Ascending aorta (tissue), 2 donors: Measurements from ENCODE around the gene ALPI. TPM values are rescaled to one million over a fixed set of nuclear protein-coding genes. Genes with fewer than 3 reads are reported as not detected.
"Not testable (repeated sequence)": the region's sequence is repeated elsewhere in the genome, so short reads cannot be mapped to it uniquely, and the experiment has no call there.

Experiments used
- DNase-seq, 2 donors: peaks; one replicate each; pipeline ENCODE4 v3.0.0-alpha.2; 2019; ENCODE audit warnings: low spot score in 2 of 2
- H3K27ac ChIP-seq, 2 donors: fragments of 200-600 bp; sonication (generic); one replicate each; pipeline ENCODE4 v1.5.1; 2016 to 2017; ENCODE audit warnings: mild to moderate bottlenecking in 1 of 2
- H3K27me3 ChIP-seq: fragments of 200-600 bp; sonication (generic); one replicate; pipeline ENCODE4 v1.5.1; 2017
- H3K36me3 ChIP-seq, 2 donors: fragments of 200-600 bp; sonication (generic); one replicate each; pipeline ENCODE4 v1.5.1; 2016
- H3K4me1 ChIP-seq, 2 donors: fragments of 200-600 bp; sonication (generic); one replicate each; pipeline ENCODE4 v1.5.1; 2016 to 2017; ENCODE audit warnings: mild to moderate bottlenecking in 1 of 2
- H3K4me3 ChIP-seq, 2 donors: fragments of 200-600 bp; sonication (generic); one replicate each; pipeline ENCODE4 v1.5.1; 2016 to 2017; ENCODE audit warnings: mild to moderate bottlenecking in 1 of 2
- H3K9me3 ChIP-seq, 2 donors: fragments of 200-600 bp; sonication (generic); one replicate each; pipeline ENCODE4 v1.5.1; 2016
- intact Hi-C: fragments of 100-400 bp; cut with DNase I; formaldehyde crosslinking; loops from one replicate; pipeline ENCODE4 v1.15.1; 2023
- total RNA-seq: library from RNA; depleted of rRNA; stranded (reverse); fragments of >200 nt; gene quantifications from one replicate; pipeline ENCODE4 v1.1.0, GENCODE V29; 2016
- TF ChIP-seq, protein P1 (sequence below), 3 experiments: fragments of 200-600 bp in 2 of 3; fragments of 450-650 bp in 1 of 3; sonication (generic) in 2 of 3; IDR thresholded peaks; one replicate each; pipeline ENCODE4 v1.5.1; 2016 to 2019; ENCODE audit warnings: antibody characterized with exemption in 3 of 3, mild to moderate bottlenecking in 1 of 3, moderate library complexity in 1 of 3

Gene ALPI
- total RNA-seq, 1 donor from 2014 or later = not detected

DNA sequence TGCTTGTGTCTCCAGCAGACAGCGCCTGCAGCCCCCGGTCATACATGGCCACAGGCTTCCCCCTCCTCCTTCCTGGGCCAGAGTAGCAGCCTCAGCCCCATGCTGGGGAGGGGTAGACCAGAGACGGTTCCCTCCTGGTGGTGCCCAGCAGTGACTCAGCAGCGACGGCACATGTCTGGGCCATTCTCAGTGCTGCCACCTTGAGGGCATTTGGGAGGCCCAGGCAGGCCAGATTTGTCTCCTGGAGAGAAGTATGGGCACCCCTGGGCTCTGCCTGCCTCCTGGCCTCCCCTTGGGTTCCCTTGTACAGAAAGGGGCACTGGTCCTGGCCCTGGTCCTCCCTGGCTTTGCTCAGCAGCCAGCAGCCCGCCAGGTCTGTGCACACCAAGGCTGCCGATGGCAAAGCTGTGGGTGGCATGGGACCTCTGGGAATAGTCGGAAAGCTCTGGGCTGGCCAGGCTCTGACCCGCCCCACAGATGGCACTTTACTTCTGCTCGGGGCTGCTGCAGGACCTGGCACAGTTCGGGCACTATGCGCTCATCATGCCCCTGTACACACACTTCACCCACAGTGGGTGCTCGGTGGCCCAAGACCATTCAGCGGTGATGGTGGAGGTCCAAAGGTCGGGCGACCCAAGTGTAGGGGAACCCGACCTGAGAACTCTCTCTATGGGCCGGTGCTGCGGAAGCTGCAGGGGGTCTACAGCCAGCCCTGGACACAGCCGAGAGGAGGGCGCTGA lies 11.4 kb upstream of the ALPI start:
- H3K36me3 ChIP-seq = no peaks in the 10 kb centered on the region
- intact Hi-C loops = loop anchor here (5.0 kb wide), 1 partner anchor 537 kb away; no protein-coding TSS in a partner anchor
- H3K4me1 ChIP-seq = no peaks in the 10 kb centered on the region
- H3K4me3 ChIP-seq = no peak overlapping the region
- no peaks in the 10 kb centered on the region for H3K27me3 ChIP-seq
- H3K9me3 ChIP-seq = no peaks in the 10 kb centered on the region
- TF ChIP-seq, protein P1, sequence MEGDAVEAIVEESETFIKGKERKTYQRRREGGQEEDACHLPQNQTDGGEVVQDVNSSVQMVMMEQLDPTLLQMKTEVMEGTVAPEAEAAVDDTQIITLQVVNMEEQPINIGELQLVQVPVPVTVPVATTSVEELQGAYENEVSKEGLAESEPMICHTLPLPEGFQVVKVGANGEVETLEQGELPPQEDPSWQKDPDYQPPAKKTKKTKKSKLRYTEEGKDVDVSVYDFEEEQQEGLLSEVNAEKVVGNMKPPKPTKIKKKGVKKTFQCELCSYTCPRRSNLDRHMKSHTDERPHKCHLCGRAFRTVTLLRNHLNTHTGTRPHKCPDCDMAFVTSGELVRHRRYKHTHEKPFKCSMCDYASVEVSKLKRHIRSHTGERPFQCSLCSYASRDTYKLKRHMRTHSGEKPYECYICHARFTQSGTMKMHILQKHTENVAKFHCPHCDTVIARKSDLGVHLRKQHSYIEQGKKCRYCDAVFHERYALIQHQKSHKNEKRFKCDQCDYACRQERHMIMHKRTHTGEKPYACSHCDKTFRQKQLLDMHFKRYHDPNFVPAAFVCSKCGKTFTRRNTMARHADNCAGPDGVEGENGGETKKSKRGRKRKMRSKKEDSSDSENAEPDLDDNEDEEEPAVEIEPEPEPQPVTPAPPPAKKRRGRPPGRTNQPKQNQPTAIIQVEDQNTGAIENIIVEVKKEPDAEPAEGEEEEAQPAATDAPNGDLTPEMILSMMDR (IDR thresholded peaks at IDR 0.05) = peak in 1 of 3 experiments; percentile 35
- peak in 1 of 2 donors; percentile 58 for DNase-seq
- H3K27ac ChIP-seq = no peak overlapping the region

DNA sequence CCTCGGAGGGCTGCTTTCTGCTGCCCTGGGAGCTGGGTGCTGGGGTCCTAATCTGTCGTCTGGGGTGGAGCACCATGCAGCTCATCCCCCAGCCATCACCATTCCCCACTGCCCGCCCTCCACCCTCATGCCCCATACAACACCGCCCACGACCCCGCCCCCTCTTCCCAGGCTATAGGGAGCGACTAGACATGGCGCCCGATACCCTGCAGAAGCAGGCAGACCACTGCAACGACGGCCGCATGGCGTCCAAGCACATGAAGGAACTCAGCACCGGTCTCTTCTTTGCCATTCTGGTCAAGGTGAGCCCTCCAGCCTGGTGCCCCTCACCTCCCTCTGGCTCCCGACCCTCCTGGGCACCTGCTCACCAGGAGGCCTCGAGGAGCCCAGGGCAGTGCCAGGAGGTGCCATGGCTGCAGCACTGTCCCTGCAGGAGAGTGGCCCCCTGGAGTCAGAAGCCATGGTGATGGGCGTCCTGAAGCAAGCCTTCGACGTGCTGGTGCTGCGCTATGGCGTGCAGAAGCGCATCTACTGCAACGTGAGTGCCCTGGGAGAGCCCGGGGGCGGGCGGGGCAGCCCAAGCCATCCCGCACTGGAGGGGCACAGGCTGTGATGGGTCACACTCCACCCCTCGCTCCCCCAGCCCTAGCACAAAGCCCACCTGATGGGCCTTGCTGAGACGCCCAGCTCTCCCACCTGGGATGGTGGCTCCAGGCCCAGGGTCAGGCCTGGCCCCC lies 10.6 kb upstream of the ALPI start:
- H3K27me3 ChIP-seq, H3K4me1 ChIP-seq, H3K27ac ChIP-seq, H3K9me3 ChIP-seq, intact Hi-C loops, H3K36me3 ChIP-seq, H3K4me3 ChIP-seq: not testable (repeated sequence)
- peak in 1 of 2 donors; percentile 50 for DNase-seq

DNA sequence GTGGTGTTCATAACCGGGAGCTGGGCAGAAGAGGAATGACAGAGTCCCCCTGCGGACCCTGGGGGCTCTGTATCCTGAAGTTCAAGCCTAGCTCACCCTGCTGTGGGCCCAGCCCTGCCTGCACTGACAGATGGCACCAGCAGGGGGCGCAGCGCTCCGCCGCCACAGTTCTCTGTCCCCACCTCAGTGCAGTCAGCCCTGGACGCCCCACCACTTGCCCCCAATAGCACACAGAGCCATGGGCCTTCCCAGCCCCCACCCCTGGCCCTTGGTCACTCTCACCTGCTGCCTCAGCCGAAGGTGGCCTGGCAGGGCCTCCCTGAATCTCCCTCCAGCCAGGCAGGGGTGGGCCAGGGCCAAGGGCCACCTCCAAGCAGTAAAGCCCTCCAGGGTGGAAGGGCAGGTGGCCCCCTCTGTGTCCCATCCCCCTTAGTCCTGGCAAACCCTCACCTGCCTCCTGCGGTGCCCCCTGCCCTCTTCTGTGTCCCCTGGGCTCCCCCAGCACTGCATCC lies 9.6 kb upstream of the ALPI start:
- H3K27me3 ChIP-seq, H3K27ac ChIP-seq, H3K36me3 ChIP-seq, H3K9me3 ChIP-seq, H3K4me3 ChIP-seq, intact Hi-C loops, H3K4me1 ChIP-seq: not testable (repeated sequence)
- peak in 1 of 2 donors; percentile 54 for DNase-seq

DNA sequence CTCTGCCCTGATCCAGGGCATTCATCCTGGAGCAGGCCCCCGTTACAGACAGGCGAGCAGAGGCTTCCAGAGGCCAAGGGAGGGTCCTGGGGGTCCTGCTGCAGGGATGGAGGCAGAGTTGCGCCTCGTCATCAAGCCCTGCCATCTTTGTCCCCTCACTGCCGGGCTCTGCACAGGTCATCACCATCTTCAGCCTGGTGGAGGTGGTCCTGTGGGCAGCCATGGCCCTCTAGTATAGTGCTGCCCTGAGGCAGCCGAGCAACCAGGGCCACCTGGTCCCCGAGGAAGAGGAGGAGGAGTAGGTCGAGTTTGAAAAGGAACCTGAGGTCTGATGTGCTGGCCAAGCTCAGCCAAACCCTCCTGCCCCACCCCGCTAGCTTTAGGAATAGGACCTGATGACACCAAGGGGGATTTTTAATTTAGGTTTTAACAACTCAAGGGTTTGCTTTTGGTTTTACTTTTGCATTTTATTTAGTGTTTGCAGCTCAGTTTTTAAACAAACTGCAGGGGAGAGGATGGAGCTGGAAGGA lies 8.8 kb upstream of the ALPI start:
- H3K27ac ChIP-seq = no peak overlapping the region
- no peaks in the 10 kb centered on the region for H3K4me1 ChIP-seq
- intact Hi-C loops = no loop called here
- H3K9me3 ChIP-seq = no peaks in the 10 kb centered on the region
- no peak for DNase-seq
- no peaks in the 10 kb centered on the region for H3K36me3 ChIP-seq
- TF ChIP-seq, protein P1 (IDR thresholded peaks at IDR 0.05) = no peak
- no peak overlapping the region for H3K4me3 ChIP-seq
- H3K27me3 ChIP-seq = no peaks in the 10 kb centered on the region

DNA sequence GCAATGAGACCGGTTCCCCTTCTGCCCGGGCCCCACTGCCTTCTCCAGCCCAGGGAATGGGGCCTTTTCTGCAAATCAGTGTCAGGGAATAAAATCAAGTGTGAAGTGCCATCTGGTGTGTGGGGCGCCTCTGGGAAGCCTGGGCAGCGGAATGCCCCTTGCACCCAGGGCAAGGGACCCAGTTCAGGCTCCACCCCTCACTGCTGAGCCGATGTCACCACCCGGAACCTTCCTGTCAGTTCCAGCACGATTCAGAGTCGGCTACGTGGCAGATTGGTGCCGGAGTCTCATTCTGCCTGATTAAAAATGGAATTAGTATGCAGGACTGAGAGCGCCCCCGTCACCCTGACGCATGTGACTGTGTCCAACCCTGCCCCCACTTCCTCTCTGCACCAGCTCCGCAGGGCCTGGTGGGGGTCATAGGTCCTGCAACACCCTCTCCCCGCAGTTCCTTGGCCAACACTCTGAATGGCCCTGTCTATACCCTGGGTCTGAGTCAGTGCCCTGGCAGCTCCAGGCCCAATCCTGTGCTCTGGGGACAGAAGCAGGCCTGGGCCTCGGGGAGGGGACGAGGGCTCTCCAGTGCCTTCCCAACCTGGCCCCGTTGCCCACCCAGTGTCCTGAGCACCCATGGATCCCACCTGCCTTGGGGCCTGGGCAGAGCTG lies 8.2 kb upstream of the ALPI start:
- Histone ChIP-seq H3K9me3 (no peaks in the 10 kb centered on the region), H3K27ac (no peak overlapping the region), H3K27me3 (no peaks in the 10 kb centered on the region), H3K36me3 (no peaks in the 10 kb centered on the region), H3K4me1 (no peaks in the 10 kb centered on the region), H3K4me3 (no peak overlapping the region)
- TF ChIP-seq, protein P1 (IDR thresholded peaks at IDR 0.05) = no peak
- intact Hi-C loops = no loop called here
- DNase-seq = peak in 1 of 2 donors; percentile 59

DNA sequence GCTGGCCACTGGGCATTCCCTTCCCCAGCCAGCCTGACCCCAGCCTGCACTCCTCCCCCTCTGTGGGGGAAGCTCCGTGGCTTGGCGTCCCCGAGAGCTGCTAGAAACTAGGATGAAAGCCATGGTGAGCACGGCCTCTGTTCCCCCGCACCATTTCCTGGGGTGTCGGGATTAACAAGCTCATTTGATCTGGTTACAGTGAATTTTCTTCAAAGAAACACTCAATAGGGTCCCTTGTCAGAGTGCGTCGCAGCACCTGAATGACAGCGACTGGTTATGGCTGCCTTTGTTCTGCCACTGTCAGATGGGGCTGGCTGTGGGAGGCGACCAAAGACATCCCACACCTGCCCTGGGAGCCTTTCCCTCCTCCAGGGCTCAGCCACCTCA lies 7.7 kb upstream of the ALPI start:
- Histone ChIP-seq H3K4me3 (no peak overlapping the region), H3K9me3 (no peaks in the 10 kb centered on the region), H3K27me3 (no peaks in the 10 kb centered on the region), H3K4me1 (no peaks in the 10 kb centered on the region), H3K27ac (no peak overlapping the region), H3K36me3 (no peaks in the 10 kb centered on the region)
- intact Hi-C loops = no loop called here
- DNase-seq = no peak
- TF ChIP-seq, protein P1 (IDR thresholded peaks at IDR 0.05) = no peak
